Stomach (tissue), 19 donors: ENCODE data around the gene CWH43. TPM values are rescaled to one million over a fixed set of nuclear protein-coding genes. Genes with fewer than 3 reads are reported as not detected.

ENCODE experiments used
- DNase-seq, 2 donors: peaks; one replicate each; pipeline versions ENCODE4 v3.0.0 to v3.0.0-alpha.2; 2013 to 2019
- H3K27ac ChIP-seq, 5 donors: fragments of 200-600 bp in 4 of 5; sonication (generic) in 4 of 5; one replicate each; pipeline ENCODE4 v1.5.1; 2013 to 2019; ENCODE audit warnings: mild to moderate bottlenecking in 1 of 5, moderate library complexity in 1 of 5
- H3K27me3 ChIP-seq, 3 donors: fragments of 200-600 bp; sonication (generic); one replicate each; pipeline ENCODE4 v1.5.1; 2017 to 2019; ENCODE audit warnings: mixed run types in 1 of 3
- H3K36me3 ChIP-seq, 4 donors: fragments of 200-600 bp; sonication (generic); 1 replicate in 3 of 4; 2 replicates in 1 of 4; pipeline ENCODE4 v1.5.1; 2016 to 2019
- H3K4me1 ChIP-seq, 4 donors: fragments of 200-600 bp; sonication (generic); one replicate each; pipeline ENCODE4 v1.5.1; 2016 to 2019
- H3K4me3 ChIP-seq, 4 donors: fragments of 200-600 bp; sonication (generic) in 3 of 4; one replicate each; pipeline ENCODE4 v1.5.1; 2016 to 2019; ENCODE audit warnings: mild to moderate bottlenecking in 1 of 4
- H3K9me3 ChIP-seq, 4 donors: fragments of 200-600 bp; sonication (generic); one replicate each; pipeline ENCODE4 v1.5.1; 2016 to 2019
- CTCF ChIP-seq, 7 experiments: fragments of 450-650 bp in 4 of 7; fragments of 200-600 bp in 3 of 7; sonication (generic) in 3 of 7; IDR thresholded peaks; one replicate each; pipeline ENCODE4 v1.5.1; 2016 to 2019; ENCODE audit warnings: antibody characterized with exemption in 7 of 7, control low read depth in 2 of 7, mild to moderate bottlenecking in 1 of 7
- EP300 ChIP-seq: sonication (generic); formaldehyde crosslinking; IDR thresholded peaks from one replicate; pipeline ENCODE4 v1.6.1; 2017; ENCODE audit warnings: antibody characterized with exemption
- POLR2A ChIP-seq, 4 donors: fragments of 450-650 bp; IDR thresholded peaks; one replicate each; pipeline ENCODE4 v1.6.1; 2016; ENCODE audit warnings: antibody characterized with exemption in 4 of 4, control low read depth in 2 of 4, mild to moderate bottlenecking in 1 of 4, moderate library complexity in 1 of 4
- POLR2AphosphoS5 ChIP-seq, 3 donors: sonication (generic); formaldehyde crosslinking; IDR thresholded peaks; one replicate each; pipeline ENCODE4 v1.6.1; 2016; ENCODE audit warnings: antibody characterized with exemption in 3 of 3
- WGBS, 5 donors: extraction: QIAGEN DNeasy Blood & Tissue Kit in 3 of 5; methylation state at CpG; one replicate each; pipeline versions ENCODE4 v1.1.5 to v1.1.7; 2013 to 2018; 5-methylcytosine and 5-hydroxymethylcytosine counted together
- intact Hi-C: fragments of 100-400 bp; cut with DNase I; formaldehyde crosslinking; loops from one replicate; pipeline ENCODE4 v1.15.1; 2023; ENCODE audit warnings: low total_unique reads
- long read RNA-seq, 10 donors: transcript quantifications; one replicate each; lab custom pipeline, GENCODE V29; 2026
- polyA plus RNA-seq, 3 donors: library from polyadenylated mRNA; stranded (reverse); fragments of 200-250 nt; gene quantifications; one replicate each; pipeline ENCODE4 v1.2.3, GENCODE V29; 2013
- total RNA-seq, 5 donors: library from RNA; depleted of rRNA; stranded (reverse); fragments of >200 nt; gene quantifications; one replicate each; pipeline versions ENCODE4 v1.1.0 to v1.2.3, GENCODE V29; 2014 to 2016
- donor health status: healthy with polysubstance abuse.
- donor health status: Bipolar disorder and iron deficiency.
- donor health status: healthy.

The CWH43 gene
- total RNA-seq: 10 to 100 TPM in 1 of 5 donors, 1 to 10 TPM in 3, not detected in 1; 2.8 to 48.1 (median 3.9) TPM
- 1 to 10 TPM in 2 of 3 donors, under 1 TPM in 1; 0.50 to 2.4 (median 2.3) TPM for polyA plus RNA-seq
- long read RNA-seq, donor 1: 0 reads
- long read RNA-seq, donor 2: 0 reads
- long read RNA-seq, donor 3: 0 reads
- long read RNA-seq, donor 4: 0 reads
- long read RNA-seq, donor 5: 0 reads
- long read RNA-seq, donor 6: 0 reads
- long read RNA-seq, donor 7: 0 reads
- long read RNA-seq, donor 8: 0 reads
- long read RNA-seq, donor 9: 0 reads
- long read RNA-seq, donor 10: 0 reads

- no peaks in the 10 kb centered on the region for H3K9me3 ChIP-seq
- peaks cover 0 to 43% (median 13%) of the 10 kb centered on the region in 3 donors for H3K27me3 ChIP-seq
- 2 to 6% (median 3%) methylated on average over 17 to 63 of the region's 63 CpGs for WGBS, 5 donors
- H3K4me3 ChIP-seq: peak within 1 kb of the TSS; percentile 30 to 52 (median 44)
- peak; percentile 53 to 63 for DNase-seq
- peaks cover 0 to 13% (median 13%) of the 10 kb centered on the region in 4 donors for H3K4me1 ChIP-seq
- peak within 1 kb of the TSS in 2 of 5 donors; percentile 5 to 36 for H3K27ac ChIP-seq
- intact Hi-C loops: no loop called here
- H3K36me3 ChIP-seq: no peaks in the 10 kb centered on the region
- peak in 1 of 7 experiments; percentile 8 for TF ChIP-seq CTCF (IDR thresholded peaks at IDR 0.05)
- TF ChIP-seq EP300: no peak
- no peak for TF ChIP-seq POLR2A (IDR thresholded peaks at IDR 0.05)
- no peak for TF ChIP-seq POLR2AphosphoS5 (IDR thresholded peaks at IDR 0.05)
Measured at GRCh38 chr4:48985976-48986653, at the start of gene CWH43. TSS of gene CWH43 (plus strand) at chr4:48986275. CDS start at chr4:48986430, 155 bp downstream.

DNA sequence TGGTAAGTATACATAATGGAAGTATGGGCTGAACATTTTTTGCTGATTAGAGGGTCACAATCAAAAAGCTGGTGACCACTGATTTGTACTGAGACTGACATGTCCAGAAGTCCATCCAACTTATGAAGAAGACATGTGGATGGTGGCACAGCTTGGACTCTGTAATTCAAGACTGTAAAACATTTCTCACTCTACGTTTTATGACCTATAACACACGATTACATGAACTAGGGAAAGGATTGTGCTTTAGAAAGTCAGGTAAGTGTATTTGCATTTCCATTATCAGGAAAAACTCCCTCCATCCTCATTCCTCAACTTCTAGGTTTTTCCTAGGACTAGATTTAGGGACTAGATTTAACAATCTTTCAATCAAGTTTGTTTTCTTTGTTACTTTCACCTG, 49.0 kb upstream of the CWH43 start:
- Histone ChIP-seq H3K27me3 (no peaks in the 10 kb centered on the region), H3K36me3 (no peaks in the 10 kb centered on the region), H3K27ac (no peak overlapping the region), H3K4me3 (no peak overlapping the region), H3K9me3 (peaks cover 0 to 6% (median 5%) of the 10 kb centered on the region in 4 donors), H3K4me1 (no peaks in the 10 kb centered on the region)
- 63 to 78% (median 71%) methylated on average over 2 of the region's 2 CpGs for WGBS, 5 donors
- intact Hi-C loops: no loop called here
- TF ChIP-seq POLR2AphosphoS5 (IDR thresholded peaks at IDR 0.05): no peak
- TF ChIP-seq POLR2A (IDR thresholded peaks at IDR 0.05): no peak
- TF ChIP-seq CTCF (IDR thresholded peaks at IDR 0.05): no peak
- TF ChIP-seq EP300: no peak
- DNase-seq: no peak

DNA sequence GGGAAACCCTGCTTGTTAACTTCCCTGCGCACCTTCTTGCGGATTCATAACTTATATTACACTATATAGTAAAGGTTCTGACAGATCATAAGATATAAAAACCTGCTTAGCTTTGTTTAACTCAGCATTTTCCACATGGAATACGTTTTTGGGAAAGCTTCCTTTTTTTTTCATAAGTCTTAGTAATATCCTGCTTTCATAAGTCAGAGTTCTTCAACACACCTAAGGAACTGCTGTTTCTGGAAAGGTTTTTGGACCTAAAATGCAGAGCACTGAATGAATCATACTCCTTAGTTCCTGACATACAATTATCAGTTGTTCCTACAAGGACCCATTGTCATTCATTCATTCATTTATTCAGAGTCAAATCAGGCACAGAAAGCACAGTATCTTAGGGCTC, 47.2 kb upstream of the CWH43 start:
- H3K36me3 ChIP-seq: no peaks in the 10 kb centered on the region
- TF ChIP-seq CTCF (IDR thresholded peaks at IDR 0.05): no peak
- no peak for TF ChIP-seq EP300
- TF ChIP-seq POLR2A (IDR thresholded peaks at IDR 0.05): no peak
- no peak for TF ChIP-seq POLR2AphosphoS5 (IDR thresholded peaks at IDR 0.05)
- H3K4me3 ChIP-seq: no peak overlapping the region
- intact Hi-C loops: no loop called here
- no peaks in the 10 kb centered on the region for H3K27me3 ChIP-seq
- no peak for DNase-seq
- H3K9me3 ChIP-seq: peaks cover 0 to 6% (median 5%) of the 10 kb centered on the region in 4 donors
- 78 to 86% (median 82%) methylated on average over 3 of the region's 3 CpGs for WGBS, 5 donors
- H3K27ac ChIP-seq: no peak overlapping the region
- H3K4me1 ChIP-seq: no peaks in the 10 kb centered on the region

- intact Hi-C loops: no loop called here
- H3K4me3 ChIP-seq: no peak overlapping the region
- peak in 1 of 2 donors; percentile 10 for DNase-seq
- no peaks in the 10 kb centered on the region for H3K27me3 ChIP-seq
- H3K36me3 ChIP-seq: no peaks in the 10 kb centered on the region
- peaks cover 0 to 4% (median 0%) of the 10 kb centered on the region in 4 donors for H3K4me1 ChIP-seq
- no peak overlapping the region for H3K27ac ChIP-seq
- TF ChIP-seq POLR2A (IDR thresholded peaks at IDR 0.05) (no peak), CTCF (IDR thresholded peaks at IDR 0.05) (no peak), POLR2AphosphoS5 (IDR thresholded peaks at IDR 0.05) (peak in 1 of 3 donors; percentile 52)
- peaks cover 0 to 6% (median 5%) of the 10 kb centered on the region in 4 donors for H3K9me3 ChIP-seq
Measured at GRCh38 chr4:48939785-48940184, 46.3 kb upstream of the CWH43 start.
